BLaER1 treated with 17β-estradiol and CSF1 and Interleukin-3, amounts not matched to agents 10 nM and 100 nM (cell line): ENCODE measurements around the gene FAM210B.
"Not testable (repeated sequence)": the region's sequence is repeated elsewhere in the genome, so short reads cannot be mapped to it uniquely, and the experiment has no call there.

Experiments used
- H3K27ac ChIP-seq, 11 experiments: shearing (Covaris generic); formaldehyde crosslinking; 2 replicates each; pipeline ENCODE4 v1.8.1; 2022
- H3K27me3 ChIP-seq, 11 experiments: shearing (Covaris generic); formaldehyde crosslinking; 2 replicates each; pipeline ENCODE4 v1.8.1; 2022
- H3K36me3 ChIP-seq, 11 experiments: shearing (Covaris generic); formaldehyde crosslinking; 2 replicates each; pipeline ENCODE4 v1.8.1; 2022
- H3K4me1 ChIP-seq, 10 experiments: shearing (Covaris generic); formaldehyde crosslinking; 2 replicates each; pipeline ENCODE4 v1.8.1; 2022
- H3K4me2 ChIP-seq, 11 experiments: shearing (Covaris generic); formaldehyde crosslinking; 2 replicates each; pipeline ENCODE4 v1.8.1; 2022
- H3K4me3 ChIP-seq, 10 experiments: shearing (Covaris generic); formaldehyde crosslinking; 2 replicates each; pipeline ENCODE4 v1.8.1; 2022
- H3K9ac ChIP-seq, 11 experiments: shearing (Covaris generic); formaldehyde crosslinking; 2 replicates each; pipeline ENCODE4 v1.8.1; 2022
- H3K9me3 ChIP-seq, 11 experiments: shearing (Covaris generic); formaldehyde crosslinking; replicated peaks in 1 of 11; 2 replicates each; pipeline ENCODE4 v1.8.1; 2022
- H4K20me1 ChIP-seq, 11 experiments: shearing (Covaris generic); formaldehyde crosslinking; 2 replicates each; pipeline ENCODE4 v1.8.1; 2022
- Cebpa-rat ChIP-seq, 11 experiments: shearing (Covaris generic); IDR thresholded peaks; 2 replicates each; pipeline ENCODE4 v1.8.1; 2022

The FAM210B gene

DNA sequence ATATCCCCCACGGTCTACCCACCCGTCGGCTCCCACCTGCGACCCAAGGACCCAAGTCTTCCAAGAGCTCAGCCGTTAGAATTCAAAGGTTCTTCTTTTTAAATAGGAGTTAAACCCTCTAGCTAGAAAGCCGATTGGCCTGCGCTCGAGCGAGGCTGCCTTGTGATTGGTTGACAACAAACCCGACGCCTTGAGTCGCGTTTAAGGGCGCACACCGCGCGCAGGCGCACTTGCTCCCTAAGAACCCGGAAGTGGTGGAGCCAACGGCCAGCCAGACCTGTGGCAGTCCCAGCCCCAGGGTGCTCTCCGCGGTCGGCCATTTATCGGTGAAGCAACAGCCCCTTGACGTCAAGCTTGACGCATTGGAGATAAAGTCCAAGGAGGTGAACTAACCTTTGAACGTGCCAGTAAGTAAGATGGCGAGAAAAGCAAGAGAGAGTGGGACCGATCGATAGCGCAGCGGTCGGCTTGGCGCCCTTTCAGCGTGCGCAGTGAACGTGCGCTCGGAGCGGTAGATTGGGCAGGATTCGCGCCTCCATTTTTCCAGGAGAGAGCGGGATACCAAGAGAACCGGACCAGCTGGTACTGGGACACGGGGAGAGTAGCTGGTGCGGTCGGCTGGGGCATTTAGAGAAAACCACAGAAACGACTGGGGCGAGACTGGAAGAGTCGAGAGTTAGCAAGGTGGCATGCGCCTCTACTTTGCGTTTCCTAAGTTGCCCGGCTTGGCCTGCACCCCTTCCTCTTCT, 33.5 kb downstream of the FAM210B start, which contains the start of the genes AURKA and CSTF1:
AURKA (minus strand) TSS at position 84 of the 749 bp plus-strand sequence. CDS start 4,018 bp downstream, outside the sequence.
CSTF1 (plus strand) TSS at position 514 of the 749 bp plus-strand sequence. CDS start 2,908 bp downstream, outside the sequence.
- H4K20me1 ChIP-seq, result peaks cover 0 to 17% (median 5%) of the 10 kb centered on the region in 11 experiments; a peak in 8 of 22 replicates
- H3K9me3 ChIP-seq, result no peaks in the 10 kb centered on the region
- peak in 9 of 11 experiments; percentile 28 to 76 (median 62); a peak in 11 of 22 replicates for TF ChIP-seq Cebpa-rat (IDR thresholded peaks at IDR 0.05)
- peak within 1 kb of the TSS; percentile 77 to 96 (median 90) for H3K4me3 ChIP-seq
- peak within 1 kb of the TSS; percentile 75 to 97 (median 91) for H3K27ac ChIP-seq
- H3K4me1 ChIP-seq, result peaks cover 28 to 38% (median 35%) of the 10 kb centered on the region in 10 experiments
- H3K36me3 ChIP-seq, result peaks cover 33 to 72% (median 60%) of the 10 kb centered on the region in 11 experiments
- H3K4me2 ChIP-seq, result peak within 1 kb of the TSS; percentile 81 to 95 (median 90)
- no peaks in the 10 kb centered on the region for H3K27me3 ChIP-seq
- H3K9ac ChIP-seq, result peak within 1 kb of the TSS; percentile 84 to 94 (median 92)

DNA sequence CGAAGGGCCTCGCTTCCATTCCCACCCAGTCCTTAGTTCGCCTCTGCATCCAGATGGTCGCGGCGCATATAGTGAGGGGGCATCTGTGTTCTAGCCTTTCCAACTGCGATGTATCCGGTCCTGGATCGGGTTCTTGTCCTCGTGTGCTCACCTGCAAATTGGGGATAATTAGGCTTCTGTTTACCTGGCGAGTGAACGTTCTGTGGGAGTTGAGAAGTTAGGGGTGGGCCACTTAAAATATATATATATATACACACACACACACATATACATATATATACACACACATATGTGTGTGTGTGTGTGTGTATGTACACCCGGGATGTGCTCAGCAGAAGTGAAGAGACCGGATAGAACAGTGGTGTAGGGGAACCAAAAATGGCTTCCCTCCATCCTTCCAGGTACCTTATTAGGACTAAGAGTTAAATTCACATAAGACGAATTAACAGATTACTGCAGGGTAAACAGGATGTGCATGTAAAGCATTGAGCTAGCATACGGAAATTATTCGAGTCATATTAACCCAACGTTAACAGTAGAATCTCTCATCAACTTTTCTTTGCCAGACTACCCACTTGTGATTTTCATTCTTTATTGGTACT, 34.2 kb downstream of the FAM210B start:
- H3K4me2 ChIP-seq, result peak overlapping the region; percentile 69 to 93 (median 90)
- H3K27me3 ChIP-seq, result no peaks in the 10 kb centered on the region
- H4K20me1 ChIP-seq, result peaks cover 0 to 21% (median 6%) of the 10 kb centered on the region in 11 experiments; a peak in 11 of 22 replicates
- peak overlapping the region; percentile 75 to 97 (median 91) for H3K27ac ChIP-seq
- H3K9me3 ChIP-seq, result no peaks in the 10 kb centered on the region
- H3K9ac ChIP-seq, result peak overlapping the region; percentile 84 to 94 (median 92)
- no peak for TF ChIP-seq Cebpa-rat (IDR thresholded peaks at IDR 0.05)
- peaks cover 28 to 38% (median 35%) of the 10 kb centered on the region in 10 experiments for H3K4me1 ChIP-seq
- peaks cover 34 to 72% (median 60%) of the 10 kb centered on the region in 11 experiments for H3K36me3 ChIP-seq
- peak overlapping the region; percentile 77 to 96 (median 90) for H3K4me3 ChIP-seq

DNA sequence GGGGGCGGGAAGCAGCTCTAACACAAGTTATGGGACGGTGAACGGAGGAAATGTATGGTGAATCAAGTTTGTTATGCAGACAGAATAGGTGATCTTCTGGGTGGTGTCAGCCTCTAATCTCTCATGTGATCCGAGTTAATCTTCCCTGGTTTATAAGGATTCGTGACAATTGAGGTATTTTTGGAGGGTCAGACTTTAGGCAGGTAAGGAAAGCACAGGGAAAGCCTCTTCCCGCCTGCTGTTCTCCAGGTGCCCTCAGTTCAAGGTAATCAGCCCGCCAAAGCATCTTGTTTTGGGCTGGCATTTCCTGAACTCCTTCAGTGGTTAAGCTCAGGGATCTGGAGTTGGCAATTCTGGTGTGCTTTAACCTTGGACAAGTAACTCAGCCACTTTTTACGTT, 34.9 kb downstream of the FAM210B start:
- Histone ChIP-seq H3K27ac (peak overlapping the region in 6 of 11 experiments; percentile 87 to 97 (median 92); a peak in 6 of 22 replicates), H4K20me1 (peaks cover 0 to 26% (median 11%) of the 10 kb centered on the region in 11 experiments; a peak in 14 of 22 replicates), H3K4me3 (peak overlapping the region; percentile 77 to 96 (median 90)), H3K4me2 (peak overlapping the region; percentile 69 to 93 (median 90)), H3K4me1 (peaks cover 28 to 38% (median 34%) of the 10 kb centered on the region in 10 experiments), H3K27me3 (no peaks in the 10 kb centered on the region), H3K9me3 (no peaks in the 10 kb centered on the region), H3K9ac (peak overlapping the region; percentile 84 to 94 (median 92); a peak in 17 of 22 replicates), H3K36me3 (peaks cover 37 to 72% (median 60%) of the 10 kb centered on the region in 11 experiments)
- no peak for TF ChIP-seq Cebpa-rat (IDR thresholded peaks at IDR 0.05)

DNA sequence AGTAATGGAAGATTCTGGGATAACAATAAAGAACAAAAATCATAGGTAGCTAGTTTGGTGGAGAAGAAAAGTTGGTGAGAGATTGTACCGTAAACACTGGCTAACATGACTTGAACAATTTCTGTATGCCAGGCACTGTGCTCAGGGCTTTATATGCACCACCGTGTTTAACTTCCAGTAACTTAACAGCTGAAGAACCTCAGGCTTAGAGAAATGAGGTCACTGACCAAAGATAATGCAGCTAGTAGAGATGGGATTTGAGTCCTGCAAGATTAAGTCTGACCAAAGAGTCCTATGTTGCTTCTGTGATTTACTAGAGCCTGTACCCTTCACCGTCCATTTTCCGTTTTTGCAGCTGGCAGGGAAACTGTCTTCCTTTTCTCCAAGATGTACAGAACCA, 36.4 kb downstream of the FAM210B start:
- no peaks in the 10 kb centered on the region for H3K27me3 ChIP-seq
- H3K4me1 ChIP-seq, result peaks cover 26 to 30% (median 28%) of the 10 kb centered on the region in 10 experiments
- H3K4me2 ChIP-seq, result no peak overlapping the region
- H3K4me3 ChIP-seq, result no peak overlapping the region
- H3K9ac ChIP-seq, result no peak overlapping the region; a peak in 1 of 22 replicates
- H3K36me3 ChIP-seq, result peaks cover 50 to 72% (median 59%) of the 10 kb centered on the region in 11 experiments
- no peak overlapping the region for H3K27ac ChIP-seq
- H3K9me3 ChIP-seq, result no peaks in the 10 kb centered on the region
- H4K20me1 ChIP-seq, result peaks cover 5 to 42% (median 18%) of the 10 kb centered on the region in 11 experiments; a peak in 17 of 22 replicates
- no peak for TF ChIP-seq Cebpa-rat (IDR thresholded peaks at IDR 0.05)

DNA sequence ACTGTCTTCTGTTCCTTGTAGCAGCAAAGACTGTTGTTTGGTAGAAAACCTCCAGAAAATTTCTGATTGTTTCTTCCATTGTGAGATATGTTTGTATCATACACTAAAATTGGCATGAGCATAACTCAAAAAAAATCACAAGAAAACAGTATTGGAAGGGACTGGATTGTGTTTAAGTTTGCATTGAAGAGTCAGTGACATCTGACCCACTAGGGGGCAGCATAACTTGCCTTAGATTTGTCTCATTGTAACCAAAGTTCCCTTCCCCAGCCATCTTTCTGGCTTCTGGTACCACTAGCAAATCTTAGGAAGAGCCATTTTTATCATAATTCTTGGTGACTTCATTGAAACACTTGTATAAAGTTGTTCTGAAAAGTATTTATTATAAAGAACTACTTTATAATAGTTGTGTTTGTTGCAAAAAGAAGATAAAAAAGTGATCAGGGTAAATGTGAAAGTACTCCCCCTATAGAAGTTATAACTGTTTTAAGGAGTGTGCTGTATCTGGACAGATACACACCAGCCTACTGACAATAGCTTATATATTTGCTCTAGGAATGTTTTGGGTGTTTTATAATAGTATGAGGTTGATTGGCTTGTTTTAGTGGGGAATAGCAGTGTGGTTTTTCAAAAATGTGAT, 41.3 kb downstream of the FAM210B start:
- Histone ChIP-seq H3K9ac (no peak overlapping the region; a peak in 1 of 22 replicates), H4K20me1 (peaks cover 13 to 84% (median 38%) of the 10 kb centered on the region in 11 experiments; a peak in 19 of 22 replicates), H3K27ac (no peak overlapping the region), H3K27me3 (no peaks in the 10 kb centered on the region), H3K9me3 (no peaks in the 10 kb centered on the region), H3K4me1 (0 out of 20 replicates have a peak, but pooled peaks cover 0 to 5% (median 0%) of the 10 kb centered on the region in 10 experiments), H3K36me3 (peaks cover 89 to 100% (median 98%) of the 10 kb centered on the region in 11 experiments), H3K4me3 (no peak overlapping the region), H3K4me2 (peak overlapping the region in 2 of 11 experiments; percentile 11 to 32; a peak in 2 of 22 replicates)
- no peak for TF ChIP-seq Cebpa-rat (IDR thresholded peaks at IDR 0.05)

DNA sequence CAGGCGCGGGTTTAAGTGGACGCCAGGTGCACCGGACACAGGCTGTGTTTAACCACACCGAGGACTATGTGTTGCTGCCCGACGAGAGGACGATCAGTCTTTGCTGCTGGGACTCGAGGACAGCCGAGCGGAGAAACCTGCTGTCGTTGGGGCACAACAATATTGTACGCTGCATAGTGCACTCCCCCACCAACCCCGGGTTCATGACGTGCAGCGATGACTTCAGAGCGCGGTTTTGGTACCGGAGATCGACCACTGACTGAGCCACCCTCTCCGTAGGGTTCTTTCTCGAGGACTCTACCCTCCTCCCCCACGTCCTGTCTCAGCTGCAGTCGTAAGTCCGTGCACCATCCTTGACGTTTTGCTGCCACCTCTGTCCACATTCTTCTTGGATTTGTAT, 44.7 kb downstream of the FAM210B start:
- Histone ChIP-seq H3K36me3 (peaks cover 87 to 100% (median 98%) of the 10 kb centered on the region in 11 experiments), H3K4me1 (0 out of 20 replicates have a peak, but pooled peaks cover 0 to 5% (median 0%) of the 10 kb centered on the region in 10 experiments), H3K27me3 (no peaks in the 10 kb centered on the region), H3K4me2 (no peak overlapping the region), H3K9me3 (no peaks in the 10 kb centered on the region), H3K27ac (no peak overlapping the region), H3K9ac (no peak overlapping the region), H3K4me3 (no peak overlapping the region), H4K20me1 (peaks cover 20 to 78% (median 33%) of the 10 kb centered on the region in 11 experiments; a peak in 17 of 22 replicates)
- TF ChIP-seq Cebpa-rat (IDR thresholded peaks at IDR 0.05), result no peak

DNA sequence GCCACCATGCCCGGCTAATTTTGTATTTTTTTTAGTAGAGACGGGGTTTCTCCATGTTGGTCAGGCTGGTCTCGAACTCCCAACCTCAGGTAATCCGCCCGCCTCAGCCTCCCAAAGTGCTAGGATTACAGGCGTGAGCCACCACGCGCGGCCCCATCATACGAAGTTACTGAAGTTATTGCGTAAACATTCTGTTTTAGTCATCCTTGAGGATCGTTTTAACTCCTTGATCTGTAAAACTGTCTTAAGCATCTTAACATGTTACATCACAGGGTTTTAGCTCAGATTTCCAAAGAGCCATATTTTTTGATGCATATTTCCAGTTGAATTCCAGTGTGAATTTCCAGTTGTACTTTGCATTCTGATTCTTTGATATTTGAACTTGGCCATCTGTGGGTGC, 46.6 kb downstream of the FAM210B start:
- not testable (repeated sequence) for H3K4me3 ChIP-seq, H3K27me3 ChIP-seq, H3K9ac ChIP-seq, H3K9me3 ChIP-seq, H3K27ac ChIP-seq, H3K4me2 ChIP-seq
- H3K36me3 ChIP-seq, result peaks cover 81 to 100% (median 94%) of the 10 kb centered on the region in 11 experiments
- H3K4me1 ChIP-seq, result peaks cover 0 to 18% (median 4%) of the 10 kb centered on the region in 10 experiments; a peak in 8 of 20 replicates
- peak in 2 of 11 experiments; percentile 34 to 60; a peak in 2 of 22 replicates for TF ChIP-seq Cebpa-rat (IDR thresholded peaks at IDR 0.05)
- peaks cover 14 to 64% (median 33%) of the 10 kb centered on the region in 11 experiments; a peak in 17 of 22 replicates for H4K20me1 ChIP-seq

DNA sequence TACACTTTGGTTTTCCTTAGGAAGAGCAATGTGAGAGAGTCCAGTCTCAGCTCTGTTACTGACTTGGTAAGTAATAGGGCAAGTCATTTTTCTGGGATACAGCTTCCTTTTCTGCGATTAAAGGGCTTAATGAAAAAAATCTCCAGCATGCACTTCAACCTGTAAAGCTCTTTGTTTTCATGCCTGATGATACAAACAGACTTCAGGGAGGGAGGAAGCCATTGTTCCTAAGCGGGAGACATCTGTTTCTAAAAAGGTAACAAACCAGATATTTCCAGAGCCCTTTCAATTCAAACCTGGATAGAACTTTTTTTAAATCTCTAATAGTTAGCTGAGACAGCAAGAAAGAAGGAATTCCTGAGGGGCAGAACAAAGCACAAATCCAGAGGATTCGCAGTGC, 48.1 kb downstream of the FAM210B start:
- peaks cover 10 to 70% (median 31%) of the 10 kb centered on the region in 11 experiments; a peak in 15 of 22 replicates for H4K20me1 ChIP-seq
- H3K4me3 ChIP-seq, result no peak overlapping the region
- no peaks in the 10 kb centered on the region for H3K27me3 ChIP-seq
- no peak overlapping the region for H3K27ac ChIP-seq
- no peak for TF ChIP-seq Cebpa-rat (IDR thresholded peaks at IDR 0.05)
- H3K4me1 ChIP-seq, result peaks cover 13 to 30% (median 20%) of the 10 kb centered on the region in 10 experiments
- no peak overlapping the region for H3K4me2 ChIP-seq
- no peak overlapping the region for H3K9ac ChIP-seq
- peaks cover 71 to 87% (median 79%) of the 10 kb centered on the region in 11 experiments for H3K36me3 ChIP-seq
- H3K9me3 ChIP-seq, result no peaks in the 10 kb centered on the region
